Parathyroid adenoma (tissue), 2 donors: ENCODE data around the gene FAP.

Experiments
- H2AFZ ChIP-seq: fragments of 300-600 bp; sonication (generic); one replicate; pipeline ENCODE4 v1.7.0; 2017; ENCODE audit warnings: antibody characterized with exemption, mild to moderate bottlenecking
- H3K27ac ChIP-seq: fragments of 300-600 bp; sonication (generic); one replicate; pipeline ENCODE4 v1.7.0; 2017
- H3K27me3 ChIP-seq: fragments of 300-600 bp; sonication (generic); one replicate; pipeline ENCODE4 v1.7.0; 2017; ENCODE audit warnings: low read length; ENCODE audit not compliant: control insufficient read depth, insufficient read depth
- H3K36me3 ChIP-seq: fragments of 300-600 bp; sonication (generic); one replicate; pipeline ENCODE4 v1.7.0; 2017; ENCODE audit warnings: low read length; ENCODE audit not compliant: control insufficient read depth, insufficient read depth
- H3K4me1 ChIP-seq: fragments of 300-600 bp; sonication (generic); one replicate; pipeline ENCODE4 v1.7.0; 2017; ENCODE audit warnings: control low read depth
- H3K4me2 ChIP-seq: fragments of 300-600 bp; sonication (generic); one replicate; pipeline ENCODE4 v1.7.0; 2017; ENCODE audit warnings: low read length
- H3K4me3 ChIP-seq: fragments of 300-600 bp; sonication (generic); one replicate; pipeline ENCODE4 v1.7.0; 2017; ENCODE audit warnings: low read depth, low read length
- H3K79me2 ChIP-seq: fragments of 300-600 bp; sonication (generic); one replicate; pipeline ENCODE4 v1.7.0; 2017; ENCODE audit warnings: control low read depth
- H3K9ac ChIP-seq: fragments of 300-600 bp; sonication (generic); one replicate; pipeline ENCODE4 v1.7.0; 2017; ENCODE audit warnings: mild to moderate bottlenecking
- H3K9me3 ChIP-seq: fragments of 300-600 bp; sonication (generic); one replicate; pipeline ENCODE4 v1.7.0; 2017; ENCODE audit warnings: low read length; ENCODE audit not compliant: control insufficient read depth
- CTCF ChIP-seq: fragments of 300-600 bp; sonication (generic); IDR thresholded peaks from one replicate; pipeline ENCODE4 v1.7.0; 2017; ENCODE audit warnings: antibody characterized with exemption, mild to moderate bottlenecking
- donor health status: primary hyperparathyroidism.

FAP gene

GRCh38 chr2:162184359-162184758 is 58.9 kb downstream of the FAP start:
- no peaks in the 10 kb centered on the region for H3K27me3 ChIP-seq

GRCh38 chr2:162182395-162182794 is 60.9 kb downstream of the FAP start:
- no peak overlapping the region for H3K9ac ChIP-seq
- H3K4me1 ChIP-seq, result no peaks in the 10 kb centered on the region
- H3K4me2 ChIP-seq, result no peak overlapping the region
- no peak for TF ChIP-seq CTCF
- H3K27me3 ChIP-seq, result no peaks in the 10 kb centered on the region
- no peaks in the 10 kb centered on the region for H3K36me3 ChIP-seq
- no peak overlapping the region for H3K4me3 ChIP-seq
- no peak overlapping the region for H2AFZ ChIP-seq
- no peaks in the 10 kb centered on the region for H3K79me2 ChIP-seq
- no peak overlapping the region for H3K27ac ChIP-seq
- no peaks in the 10 kb centered on the region for H3K9me3 ChIP-seq

More at GRCh38 chr2:162184359-162184758, 58.9 kb downstream of the FAP start:
- H3K4me3 ChIP-seq, result no peak overlapping the region
- no peak overlapping the region for H3K4me2 ChIP-seq
- no peak for TF ChIP-seq CTCF
- H3K4me1 ChIP-seq, result no peaks in the 10 kb centered on the region
- no peaks in the 10 kb centered on the region for H3K9me3 ChIP-seq
- no peaks in the 10 kb centered on the region for H3K79me2 ChIP-seq
- no peak overlapping the region for H3K9ac ChIP-seq
- H2AFZ ChIP-seq, result no peak overlapping the region
- H3K36me3 ChIP-seq, result no peaks in the 10 kb centered on the region
- H3K27ac ChIP-seq, result no peak overlapping the region

GRCh38 chr2:162177301-162177700 is 65.9 kb downstream of the FAP start:
- Histone ChIP-seq H3K27me3 (no peaks in the 10 kb centered on the region), H3K9ac (no peak overlapping the region), H3K4me1 (no peaks in the 10 kb centered on the region), H3K79me2 (no peaks in the 10 kb centered on the region), H3K9me3 (no peaks in the 10 kb centered on the region), H3K36me3 (no peaks in the 10 kb centered on the region), H3K4me2 (no peak overlapping the region), H2AFZ (no peak overlapping the region), H3K27ac (no peak overlapping the region), H3K4me3 (no peak overlapping the region)
- no peak for TF ChIP-seq CTCF

- Histone ChIP-seq H3K36me3 (no peaks in the 10 kb centered on the region), H3K79me2 (no peaks in the 10 kb centered on the region), H3K9me3 (no peaks in the 10 kb centered on the region), H3K4me1 (no peaks in the 10 kb centered on the region), H3K27me3 (no peaks in the 10 kb centered on the region), H3K4me2 (no peak overlapping the region), H3K9ac (no peak overlapping the region), H2AFZ (no peak overlapping the region), H3K27ac (no peak overlapping the region), H3K4me3 (no peak overlapping the region)
- no peak for TF ChIP-seq CTCF
Observed at GRCh38 chr2:162175714-162176113, 67.5 kb downstream of the FAP start.

- TF ChIP-seq CTCF, result no peak
- H3K79me2 ChIP-seq, result no peaks in the 10 kb centered on the region
- no peaks in the 10 kb centered on the region for H3K4me1 ChIP-seq
- H3K9ac ChIP-seq, result no peak overlapping the region
- no peaks in the 10 kb centered on the region for H3K36me3 ChIP-seq
- H2AFZ ChIP-seq, result no peak overlapping the region
- H3K9me3 ChIP-seq, result no peaks in the 10 kb centered on the region
- no peak overlapping the region for H3K27ac ChIP-seq
- H3K4me2 ChIP-seq, result no peak overlapping the region
- no peaks in the 10 kb centered on the region for H3K27me3 ChIP-seq
- no peak overlapping the region for H3K4me3 ChIP-seq
Observed at GRCh38 chr2:162174746-162175145, 68.5 kb downstream of the FAP start.
